HG02981 (cell line): ENCODE data around the gene BRINP3.

ENCODE experiments used
- ATAC-seq: cut with Tn5 transposase; IDR thresholded peaks from one replicate; pipeline ENCODE4 v1.9.1; 2021; ENCODE audit warnings: mild to moderate bottlenecking, moderate library complexity; ENCODE audit not compliant: unreplicated experiment

Gene BRINP3

DNA sequence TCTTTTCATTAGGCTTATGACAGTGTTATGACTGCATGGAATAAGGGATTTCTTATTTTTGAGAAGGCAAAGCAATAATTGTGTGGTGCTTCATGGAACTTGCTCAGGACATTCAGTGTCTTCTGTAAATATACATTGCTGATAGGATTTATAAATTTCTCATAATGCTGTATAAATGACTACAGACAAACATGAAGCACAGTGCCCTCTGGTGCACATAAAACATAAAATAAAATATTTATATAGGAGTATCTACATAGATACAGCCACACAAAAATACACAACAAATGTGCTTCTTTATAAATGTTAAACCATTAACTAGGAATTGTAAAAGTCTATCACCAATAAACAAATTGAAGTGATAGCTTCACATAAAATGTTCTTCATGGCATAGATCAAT, 24.1 kb downstream of the BRINP3 start:
- ATAC-seq: no peak

DNA sequence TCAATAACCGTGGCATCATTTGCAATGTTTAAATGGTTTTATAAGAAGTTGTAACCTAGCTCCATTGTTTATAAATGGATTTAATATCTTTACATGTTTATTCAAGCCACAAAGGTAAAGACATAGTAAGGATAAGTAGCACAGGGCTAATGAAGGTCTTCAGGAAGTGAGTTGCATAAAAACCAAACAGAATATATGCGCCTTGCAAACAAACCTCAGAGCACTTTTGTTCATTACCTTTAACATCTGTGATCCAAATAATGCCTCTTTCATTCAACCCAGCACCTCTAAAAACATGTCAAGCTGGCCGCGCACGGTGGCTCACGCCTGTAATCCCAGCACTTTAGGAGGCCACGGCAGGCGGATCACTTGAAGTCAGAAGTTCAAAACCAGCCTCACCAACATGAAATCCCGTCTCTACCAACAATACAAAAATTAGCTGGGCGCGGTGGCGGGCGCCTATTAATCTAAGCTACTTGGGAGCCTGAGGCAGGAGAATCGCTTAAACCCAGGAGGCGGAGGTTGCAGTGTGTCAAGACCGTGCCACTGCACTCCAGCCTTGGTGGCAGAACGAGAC, 25.3 kb downstream of the BRINP3 start:
- ATAC-seq: no peak

DNA sequence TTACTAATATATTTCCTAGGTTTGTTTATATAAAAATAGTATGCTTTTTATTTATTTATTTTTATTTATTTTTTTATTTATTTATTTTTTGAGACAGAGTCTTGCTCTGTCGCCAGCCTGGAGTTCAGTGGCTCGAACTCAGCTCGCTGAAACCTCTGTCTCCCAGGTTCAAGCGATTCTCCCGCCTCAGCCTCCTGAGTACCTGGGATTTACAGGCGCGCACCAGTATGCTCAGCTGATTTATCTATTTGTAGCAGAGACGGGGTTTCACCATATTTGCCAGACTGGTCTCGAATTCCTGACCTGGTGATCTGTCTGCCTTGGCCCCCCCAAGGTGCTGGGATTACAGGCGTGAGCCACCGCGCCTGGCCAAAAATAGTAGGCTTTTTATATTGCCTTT, 33.2 kb downstream of the BRINP3 start:
- no peak for ATAC-seq

DNA sequence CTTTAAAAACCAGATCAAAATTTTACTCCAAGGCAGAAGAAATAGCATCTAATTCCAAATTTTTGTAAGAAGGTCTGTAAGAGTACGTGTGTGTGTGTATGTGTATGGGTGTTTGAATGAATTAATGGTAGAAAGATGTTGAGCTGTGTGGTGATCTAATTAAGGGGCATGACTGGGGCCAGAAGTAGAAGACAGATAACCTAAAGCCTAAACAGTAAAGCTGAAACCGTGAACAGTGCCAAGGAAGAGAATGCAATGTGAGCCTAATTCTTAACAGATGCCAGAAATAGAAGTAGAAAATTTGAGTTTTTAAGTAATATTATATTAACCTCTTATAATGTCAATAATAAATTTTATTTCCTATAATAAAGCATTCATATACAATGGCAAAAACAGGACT, 38.2 kb downstream of the BRINP3 start:
- no peak for ATAC-seq

DNA sequence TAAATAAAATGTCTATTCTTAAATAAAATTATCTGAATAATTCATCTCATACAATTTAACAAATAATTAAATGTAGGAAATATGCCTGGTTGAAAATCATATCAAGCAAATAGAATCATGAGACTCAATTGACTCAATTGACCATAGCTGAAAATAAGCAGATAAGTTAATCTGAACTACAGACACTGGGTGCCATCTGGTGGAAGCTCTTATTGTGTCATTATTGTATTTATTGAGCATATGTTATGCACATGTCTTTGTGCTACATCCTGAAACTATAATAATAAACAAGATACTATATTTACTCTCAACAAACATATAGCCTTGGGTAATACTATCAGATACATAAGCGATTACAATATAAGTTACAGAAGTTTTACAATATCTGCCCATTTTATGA, 41.0 kb downstream of the BRINP3 start:
- no peak for ATAC-seq

DNA sequence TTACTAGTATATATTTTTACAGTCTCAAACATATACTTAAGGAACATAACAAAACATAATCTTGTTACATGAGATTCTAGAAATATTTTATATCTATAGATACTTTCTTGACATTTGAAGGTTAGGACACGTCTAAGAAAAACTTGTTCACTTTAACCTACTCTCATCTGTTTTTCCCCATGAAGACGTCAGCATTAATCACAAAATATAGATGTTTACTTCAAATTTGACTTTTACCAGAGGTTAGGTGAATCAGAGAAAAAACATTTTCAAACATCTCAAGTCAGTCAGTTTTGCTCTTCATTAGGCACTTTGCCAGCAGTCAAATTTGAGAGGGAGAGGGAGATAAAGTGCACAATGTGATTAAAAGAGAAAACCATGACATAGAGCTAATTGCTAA, 47.7 kb downstream of the BRINP3 start:
- no peak for ATAC-seq

DNA sequence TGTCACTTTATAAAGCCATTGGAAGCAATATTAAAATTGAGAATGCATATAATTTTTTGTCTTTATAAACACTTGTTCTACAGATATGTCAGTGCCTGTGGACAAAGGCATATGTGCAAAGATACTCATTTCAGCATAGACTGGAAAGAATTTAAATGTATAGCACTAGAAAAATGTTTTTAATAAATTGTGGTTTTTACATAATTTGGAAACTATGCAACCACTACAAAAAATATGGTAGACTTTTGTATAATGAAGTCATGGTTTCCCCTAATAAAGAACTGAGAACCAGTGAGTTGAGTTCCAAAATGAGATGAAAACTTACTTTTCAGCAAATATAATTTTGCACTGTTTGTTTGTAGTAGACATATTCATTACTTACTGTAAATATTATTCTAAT, 48.5 kb downstream of the BRINP3 start:
- no peak for ATAC-seq

DNA sequence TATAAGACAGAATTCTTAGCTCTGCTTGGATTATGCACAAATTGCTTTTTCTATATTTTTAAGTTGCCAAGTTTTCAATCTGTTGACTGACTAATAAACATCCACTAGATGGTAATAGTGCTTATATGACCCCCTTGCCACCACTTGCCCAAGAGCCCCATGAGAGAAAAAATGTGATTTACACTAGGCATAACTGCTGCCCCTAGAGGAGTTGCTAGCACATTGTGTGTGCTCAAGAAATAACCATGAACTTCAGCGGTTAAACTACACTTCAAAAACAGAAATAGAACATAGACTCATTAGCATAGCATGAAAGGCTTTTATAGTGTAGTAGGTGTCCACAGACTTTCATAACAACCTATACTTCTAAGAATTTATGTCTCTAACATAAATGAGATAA, 61.4 kb downstream of the BRINP3 start:
- ATAC-seq: no peak

DNA sequence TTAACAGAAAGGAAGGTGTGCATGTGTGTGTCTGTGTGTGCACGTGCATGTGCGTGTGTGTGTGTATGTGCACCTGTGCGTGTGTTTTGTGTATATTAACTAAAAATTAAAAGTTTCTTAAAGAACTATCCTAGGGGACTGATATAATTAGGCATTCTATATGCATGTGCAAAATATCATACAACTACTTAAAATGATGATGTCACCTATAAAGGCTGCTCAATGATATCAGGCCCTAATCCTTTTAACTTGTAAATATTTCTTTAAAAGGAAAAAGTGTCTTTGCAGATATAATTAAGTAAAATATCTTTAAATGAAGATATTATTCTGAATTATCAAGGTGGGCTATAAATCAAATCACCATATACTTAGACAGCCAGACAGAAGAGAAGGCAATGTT, 64.5 kb downstream of the BRINP3 start:
- ATAC-seq: no peak

DNA sequence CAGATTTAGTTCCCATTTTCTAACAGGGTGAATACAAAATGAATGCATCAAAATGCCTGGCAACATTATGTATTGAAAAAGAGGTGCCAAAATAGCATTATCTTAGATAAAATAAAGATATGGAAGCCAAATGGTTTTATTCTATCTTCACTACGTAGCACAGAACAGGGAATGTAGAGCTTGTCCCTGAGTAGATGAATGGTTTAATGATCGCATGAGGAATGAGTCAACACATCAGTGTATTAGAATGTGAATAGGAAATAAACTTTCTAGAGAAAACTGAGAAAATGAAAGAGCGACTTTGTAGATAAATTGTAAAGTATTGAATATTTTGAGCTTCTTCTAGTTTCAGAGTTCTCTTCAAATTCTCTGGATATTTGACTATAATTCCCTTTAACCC, 74.3 kb downstream of the BRINP3 start:
- no peak for ATAC-seq

DNA sequence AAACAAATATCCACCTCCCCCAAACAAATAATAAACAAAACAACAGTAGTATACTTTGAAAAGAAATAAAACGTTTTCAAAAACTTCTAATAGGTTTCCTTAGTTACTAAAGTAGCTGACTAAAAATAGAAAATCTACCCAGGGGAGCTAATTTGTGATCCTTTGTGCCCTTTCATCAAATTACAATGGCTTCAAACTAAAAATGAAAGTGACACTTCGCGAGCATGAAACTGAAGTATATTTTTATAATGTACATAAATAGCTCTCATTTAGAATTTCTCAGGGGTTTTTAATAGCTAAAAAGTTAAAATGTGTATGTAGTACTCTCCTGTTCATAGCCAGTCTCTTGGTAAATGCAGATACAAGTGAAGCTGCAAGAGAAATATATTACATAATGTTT, 78.4 kb downstream of the BRINP3 start:
- ATAC-seq: no peak

DNA sequence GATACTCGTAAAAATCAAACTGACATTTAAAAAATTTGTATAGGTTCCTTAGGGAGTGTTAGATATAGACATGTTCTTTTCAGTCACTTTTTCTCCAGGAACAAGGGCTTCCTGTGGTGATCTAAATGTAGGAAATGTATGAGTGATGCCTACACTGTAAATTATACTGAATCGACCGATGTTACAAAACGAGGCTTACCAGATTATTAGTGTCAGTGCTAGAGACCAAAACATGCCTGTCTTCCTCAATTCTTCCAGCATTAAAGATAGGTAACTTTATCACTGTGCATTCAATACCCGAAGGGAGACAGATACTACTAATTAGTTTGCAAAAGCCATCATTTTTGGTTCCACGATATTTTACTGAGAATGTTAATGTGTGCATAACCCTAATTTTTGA, 86.1 kb downstream of the BRINP3 start:
- ATAC-seq: no peak

DNA sequence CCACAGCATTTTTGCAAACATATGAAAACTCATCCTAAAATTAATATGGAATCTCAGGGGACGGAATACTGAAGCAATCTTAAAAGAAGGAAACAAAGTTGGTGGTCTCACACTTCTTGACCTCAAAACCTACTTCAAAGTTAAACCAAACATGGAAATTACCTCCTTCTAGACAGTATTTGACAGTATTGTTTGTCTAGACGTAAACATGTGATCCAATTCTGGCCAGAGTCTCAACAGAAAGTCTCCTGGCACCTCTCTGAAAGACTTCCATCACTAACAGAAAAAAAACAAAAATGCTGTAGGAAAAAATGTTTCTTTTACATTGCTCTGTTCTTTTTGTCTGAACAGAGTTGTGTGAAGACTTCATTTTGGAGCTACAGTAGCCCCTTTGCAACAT, 99.7 kb downstream of the BRINP3 start:
- ATAC-seq: no peak

DNA sequence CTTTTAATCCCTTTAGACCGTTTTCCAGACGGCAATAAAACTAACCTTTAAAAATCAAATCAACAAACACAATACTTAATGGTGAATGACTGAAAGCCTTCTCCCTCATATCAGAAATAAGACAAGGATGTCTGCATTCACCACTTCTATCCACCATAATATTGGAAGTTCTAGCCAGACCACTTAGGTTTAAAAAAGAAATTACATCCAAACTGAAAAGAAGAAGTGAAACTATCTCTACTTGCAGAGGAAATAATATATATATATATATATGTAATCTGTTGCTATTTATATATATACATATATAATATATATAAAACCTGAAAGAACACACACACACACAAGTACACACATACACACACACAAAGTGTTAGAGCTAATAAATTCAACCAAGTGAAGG, 100.4 kb downstream of the BRINP3 start:
- ATAC-seq: no peak

DNA sequence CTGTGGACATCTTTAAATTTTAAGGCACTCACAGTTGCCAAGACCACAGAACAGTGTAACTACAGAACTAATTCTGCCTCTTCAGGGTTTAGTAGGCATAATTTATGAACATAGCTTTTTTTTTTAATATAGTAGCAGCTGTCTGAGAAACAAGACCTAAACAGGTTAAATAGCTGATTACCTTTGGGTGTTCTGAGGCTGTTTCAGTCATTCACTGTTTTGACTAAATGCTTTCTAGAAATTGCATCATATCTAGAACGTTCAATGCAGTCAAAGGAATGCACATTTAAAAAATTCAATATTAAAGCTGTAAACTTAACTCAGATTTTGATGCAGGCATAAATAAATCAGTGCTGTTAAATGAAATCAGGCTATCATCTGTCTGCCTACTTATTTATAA, 101.6 kb downstream of the BRINP3 start:
- ATAC-seq: no peak

DNA sequence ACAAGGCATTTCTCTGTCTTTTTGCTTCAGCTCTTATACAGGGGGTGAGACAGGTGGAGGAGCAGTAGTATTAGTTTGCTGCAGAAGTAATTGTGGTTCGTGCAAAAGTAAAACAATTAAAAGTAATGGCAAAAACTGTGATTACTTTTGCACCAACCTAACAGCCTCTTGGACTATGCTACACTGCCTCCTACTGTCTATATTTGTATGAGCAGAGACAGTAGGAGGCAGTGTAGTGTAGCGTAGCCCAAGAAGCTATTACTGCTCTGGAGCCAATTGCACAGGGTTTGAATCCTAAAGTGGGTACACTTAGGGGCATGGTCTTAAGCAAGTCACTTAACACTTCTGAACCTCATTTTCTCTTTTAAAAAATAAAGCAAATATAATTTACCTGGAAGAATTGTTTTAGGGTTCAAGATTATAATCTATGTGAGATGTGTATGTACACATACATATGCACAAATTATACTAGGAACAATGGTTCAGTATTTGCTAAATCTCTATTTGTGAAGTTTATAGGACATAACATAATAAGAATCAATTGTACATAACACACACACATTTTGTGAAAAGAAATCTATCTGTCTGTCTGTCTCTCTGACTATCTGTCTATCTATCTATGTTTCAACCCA, 103.8 kb downstream of the BRINP3 start:
- peak; percentile 90 for ATAC-seq

DNA sequence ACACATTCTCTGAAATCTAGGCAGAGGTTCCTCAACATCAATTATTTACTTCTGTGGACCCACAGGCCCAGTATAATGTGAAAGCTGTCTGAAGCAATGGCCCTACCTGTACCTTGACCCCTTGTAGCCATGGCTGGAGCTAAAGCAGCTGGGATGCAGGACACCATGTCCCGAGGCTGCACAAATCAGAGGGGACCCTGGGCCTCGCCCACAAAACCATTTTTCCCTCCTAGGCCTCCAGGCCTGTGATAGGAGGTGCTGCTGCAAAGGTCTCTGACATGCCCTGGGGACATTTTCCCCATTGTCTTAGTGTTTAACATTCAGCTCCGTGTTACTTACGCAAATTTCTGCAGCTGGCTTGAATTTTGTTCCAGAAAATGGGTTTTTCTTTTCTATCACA, 110.5 kb downstream of the BRINP3 start:
- ATAC-seq: no peak

DNA sequence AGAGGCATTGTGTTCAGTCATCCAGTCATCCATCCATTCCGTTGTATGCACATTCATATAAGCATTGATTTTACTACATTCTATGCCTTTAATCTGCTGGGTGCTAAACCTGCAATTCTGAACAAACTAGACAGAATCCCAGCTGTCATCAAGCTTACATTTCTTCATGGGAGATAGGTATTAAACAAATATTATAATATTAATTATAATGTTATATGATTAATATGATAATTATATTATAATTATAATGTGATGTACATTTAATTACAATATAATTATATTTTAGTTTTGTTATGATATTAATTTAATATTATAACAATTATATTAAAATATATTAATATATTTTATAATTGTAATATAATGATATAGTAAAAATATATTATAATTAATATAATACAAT, 112.4 kb downstream of the BRINP3 start:
- ATAC-seq: no peak

DNA sequence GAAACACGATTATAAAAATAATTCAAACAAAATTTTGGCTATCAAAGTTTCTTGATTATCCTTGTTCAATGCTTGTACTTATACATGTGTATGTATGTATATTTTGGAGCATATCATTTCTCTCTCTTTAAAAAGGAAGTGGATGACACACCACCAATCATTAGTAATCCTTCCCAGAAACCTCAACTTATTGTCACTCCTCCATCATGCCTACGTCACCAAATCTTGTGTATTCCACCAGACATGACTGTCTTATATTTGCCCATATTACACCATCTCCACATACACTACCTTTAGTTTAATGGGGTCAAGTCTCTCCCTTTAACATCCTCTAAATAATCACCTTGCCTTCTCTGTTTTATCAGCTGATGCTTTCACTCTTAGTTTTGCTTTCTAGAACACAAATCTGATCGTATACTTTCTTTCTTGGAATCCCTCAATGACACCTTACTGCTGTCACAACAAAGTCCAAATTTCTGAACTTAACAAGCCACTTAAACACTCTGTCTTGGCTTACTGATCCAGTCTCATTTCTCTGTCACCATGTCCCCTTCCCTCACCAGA, 124.0 kb downstream of the BRINP3 start:
- ATAC-seq: no peak

DNA sequence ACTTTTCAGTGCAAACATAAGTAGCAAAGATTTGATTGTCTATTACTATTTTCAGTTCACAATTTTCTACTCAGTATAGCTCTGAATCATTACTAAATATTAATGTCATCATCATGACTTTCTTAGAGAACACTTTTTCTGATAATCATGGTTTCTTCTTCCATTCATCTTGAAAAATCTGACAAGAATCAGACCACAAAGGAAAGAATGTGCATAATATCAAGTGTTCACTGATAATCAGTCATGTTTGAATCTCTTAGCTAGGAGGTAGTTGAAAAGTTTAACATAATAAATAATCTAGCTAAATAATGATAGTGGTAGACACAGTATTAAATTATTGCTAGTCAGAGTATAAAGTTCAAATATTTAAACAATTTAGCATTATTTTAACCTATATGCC, 133.2 kb downstream of the BRINP3 start:
- no peak for ATAC-seq

DNA sequence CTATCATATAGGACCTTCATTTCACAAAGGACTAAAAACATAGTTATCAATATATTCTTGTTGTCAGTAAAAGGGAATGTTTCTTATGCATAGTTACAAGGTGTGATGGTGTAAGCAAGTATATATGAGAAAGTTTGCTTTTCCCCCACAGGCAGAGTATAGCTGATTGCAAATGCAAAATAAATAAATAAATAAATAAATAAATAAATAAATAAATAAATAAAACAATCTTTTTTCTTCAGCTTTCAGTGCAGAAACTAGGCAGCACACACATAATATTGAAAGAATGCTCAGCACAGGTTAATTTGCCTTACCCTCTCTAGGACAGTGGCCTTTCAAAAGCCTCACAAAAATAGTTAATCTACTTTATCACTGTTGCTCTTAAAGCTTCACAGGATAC, 138.8 kb downstream of the BRINP3 start:
- no peak for ATAC-seq

DNA sequence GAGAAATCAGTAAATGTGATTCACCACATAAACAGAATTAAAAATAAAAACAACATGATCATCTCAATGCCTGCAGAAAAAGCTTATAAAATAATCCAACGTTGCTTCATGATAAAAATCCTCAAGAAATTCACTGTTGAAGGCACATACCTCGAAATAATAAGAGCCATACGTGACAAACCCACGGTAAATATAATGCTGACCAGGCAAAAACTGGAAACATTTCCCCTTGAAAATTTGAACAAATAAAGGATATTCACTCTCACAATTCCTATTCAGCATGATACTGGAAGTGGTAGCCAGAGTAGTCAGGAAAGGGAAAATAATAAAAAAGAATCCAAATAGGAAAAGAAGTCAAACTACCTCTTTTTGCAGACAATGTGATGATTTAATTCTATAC, 148.8 kb downstream of the BRINP3 start:
- no peak for ATAC-seq

DNA sequence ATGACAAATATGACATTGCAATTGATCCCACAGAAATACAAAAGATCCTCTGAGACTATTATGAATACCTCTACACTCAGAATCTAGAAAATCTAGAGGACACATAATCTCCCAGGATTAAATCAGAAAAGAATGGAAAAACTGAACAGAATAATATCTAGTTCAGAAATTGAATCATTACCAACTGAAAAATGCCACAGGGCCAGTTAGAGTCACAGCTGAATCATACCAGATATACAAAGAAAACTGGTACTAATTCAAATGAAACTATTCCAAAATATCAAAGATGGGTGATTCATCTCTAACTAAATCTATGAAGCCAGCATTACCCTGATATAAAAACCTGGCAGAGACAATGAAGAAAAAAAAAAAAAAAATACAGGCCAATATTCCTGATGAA, 149.3 kb downstream of the BRINP3 start:
- no peak for ATAC-seq
